Motor neuron (in vitro differentiated cells): ENCODE measurements around the gene CRTC1. TPM values are rescaled to one million over a fixed set of nuclear protein-coding genes. Genes with fewer than 3 reads are reported as not detected.

Experiments
- ATAC-seq, 8 experiments: fragments of 200-7000 bp; cut with Tn5 transposase; replicated peaks in 6 of 8; 2 replicates each; pipeline ENCODE4 v1.8.0; 2021; ENCODE audit warnings: mild to moderate bottlenecking in 8 of 8, moderate library complexity in 8 of 8
- H3K27ac ChIP-seq, 2 donors: fragments of 250-450 bp; sonication (Bioruptor Pico); 2 replicates each; pipeline ENCODE4 v1.9.0; 2021; ENCODE audit warnings: antibody characterized with exemption in 2 of 2, mild to moderate bottlenecking in 2 of 2, moderate library complexity in 1 of 2
- H3K4me1 ChIP-seq, 2 donors: fragments of 250-450 bp; sonication (Bioruptor Pico); replicated peaks in 1 of 2; 2 replicates each; pipeline ENCODE4 v1.6.1; 2021; ENCODE audit warnings: antibody characterized with exemption in 2 of 2, mild to moderate bottlenecking in 2 of 2, moderate library complexity in 1 of 2
- H3K4me3 ChIP-seq, 5 donors: fragments of 250-450 bp; sonication (Bioruptor Pico); 2 replicates each; pipeline ENCODE4 v1.9.0; 2021; ENCODE audit warnings: antibody characterized with exemption in 5 of 5, mild to moderate bottlenecking in 5 of 5, moderate library complexity in 4 of 5
- WGBS, 10 experiments: fragments of 450-650 bp; shearing (Covaris generic); methylation state at CpG; one replicate each; pipeline ENCODE4 v1.0.0; 2022; 5-methylcytosine and 5-hydroxymethylcytosine counted together
- in situ Hi-C, 9 experiments: fragments of 400-800 bp; cut with MboI; loops; one replicate each; pipeline ENCODE4 v1.15.0; 2021; ENCODE audit warnings: low sequenced_read_pairs in 9 of 9, low pct_unique_long_range_greater_than_20kb in 2 of 9; ENCODE audit not compliant: unreplicated experiment in 9 of 9
- total RNA-seq, 8 experiments: library from RNA; unstranded; fragments of 300-600 nt; gene quantifications; 2 replicates each; pipeline versions ENCODE4 v1.2.3 to v1.2.4, GENCODE V29; 2022

The CRTC1 gene
- total RNA-seq, 8 experiments from 2014 or later: 2.0 to 8.8 (median 8.0) TPM

GRCh38 chr19:18789422-18789869 is 106.0 kb downstream of the CRTC1 start:
- in situ Hi-C loops: no loop called here
- no peak overlapping the region for H3K4me3 ChIP-seq
- peaks cover 3 to 18% of the 10 kb centered on the region in 2 donors for H3K4me1 ChIP-seq
- no peak for ATAC-seq
- no CpG with 5 or more reads among the region's 38 CpGs for WGBS, 10 experiments
- H3K27ac ChIP-seq: no peak overlapping the region

- Histone ChIP-seq H3K4me3 (no peak overlapping the region), H3K27ac (no peak overlapping the region), H3K4me1 (peaks cover 3 to 13% of the 10 kb centered on the region in 2 donors)
- ATAC-seq: peak in 6 of 8 experiments; percentile 5 to 44 (median 14)
- in situ Hi-C loops: no loop called here
- 0 to 4% (median 2%) methylated on average over 2 to 10 of the region's 65 CpGs; no CpG with 5 or more reads in 5 of the 10 experiments for WGBS, 10 experiments
These were observed 106.5 kb downstream of the CRTC1 start for GRCh38 chr19:18789883-18790565.

GRCh38 chr19:18790566-18791314 is 107.3 kb downstream of the CRTC1 start, which contains the start of gene COMP:
Gene COMP, minus strand, starts transcription at chr19:18791305. Its CDS starts 36 bp downstream, at chr19:18791269.
- Histone ChIP-seq H3K27ac (no peak within 1 kb of the TSS), H3K4me1 (peaks cover 0 to 12% of the 10 kb centered on the region in 2 donors), H3K4me3 (no peak within 1 kb of the TSS)
- in situ Hi-C loops: no loop called here
- 0 to 10% (median 0%) methylated on average over 1 to 12 of the region's 61 CpGs; no CpG with 5 or more reads in 3 of the 10 experiments for WGBS, 10 experiments
- peak in 1 of 8 experiments; percentile 13 for ATAC-seq

GRCh38 chr19:18791315-18791678 is 107.8 kb downstream of the CRTC1 start:
- no peak overlapping the region for H3K27ac ChIP-seq
- WGBS, 10 experiments: 5 to 12% methylated on average over 4 to 8 of the region's 21 CpGs; no CpG with 5 or more reads in 8 of the 10 experiments
- in situ Hi-C loops: no loop called here
- H3K4me3 ChIP-seq: no peak overlapping the region
- H3K4me1 ChIP-seq: peaks cover 0 to 9% of the 10 kb centered on the region in 2 donors
- ATAC-seq: peak in 1 of 8 experiments; percentile 9

GRCh38 chr19:18792661-18793060 is 109.2 kb downstream of the CRTC1 start:
- in situ Hi-C loops: no loop called here
- Histone ChIP-seq H3K4me3 (no peak overlapping the region), H3K27ac (no peak overlapping the region), H3K4me1 (peaks cover 0 to 9% of the 10 kb centered on the region in 2 donors)
- 29 to 71% (median 40%) methylated on average over 1 to 3 of the region's 3 CpGs; no CpG with 5 or more reads in 3 of the 10 experiments for WGBS, 10 experiments
- no peak for ATAC-seq

- Histone ChIP-seq H3K27ac (no peak overlapping the region), H3K4me1 (peaks cover 0 to 9% of the 10 kb centered on the region in 2 donors), H3K4me3 (no peak overlapping the region)
- in situ Hi-C loops: no loop called here
- WGBS, 10 experiments: 38 to 84% (median 65%) methylated on average over 1 to 6 of the region's 13 CpGs; no CpG with 5 or more reads in 3 of the 10 experiments
- no peak for ATAC-seq
These were observed 109.9 kb downstream of the CRTC1 start for GRCh38 chr19:18793144-18794028.

- WGBS, 10 experiments: 43 to 80% (median 61%) methylated on average over 1 to 5 of the region's 5 CpGs; no CpG with 5 or more reads in 4 of the 10 experiments
- peaks cover 0 to 9% of the 10 kb centered on the region in 2 donors for H3K4me1 ChIP-seq
- H3K27ac ChIP-seq: no peak overlapping the region
- in situ Hi-C loops: no loop called here
- ATAC-seq: no peak
- H3K4me3 ChIP-seq: no peak overlapping the region
These were observed 110.5 kb downstream of the CRTC1 start for GRCh38 chr19:18794029-18794313.

GRCh38 chr19:18794692-18795091 is 111.2 kb downstream of the CRTC1 start:
- in situ Hi-C loops: no loop called here
- ATAC-seq: no peak
- Histone ChIP-seq H3K27ac (no peak overlapping the region), H3K4me1 (peaks cover 0 to 9% of the 10 kb centered on the region in 2 donors), H3K4me3 (no peak overlapping the region)
- WGBS, 10 experiments: 50 to 100% (median 84%) methylated on average over 1 to 6 of the region's 6 CpGs; no CpG with 5 or more reads in 1 of the 10 experiments

GRCh38 chr19:18795540-18795939 is 112.1 kb downstream of the CRTC1 start:
- 60% methylated on average over 3 of the region's 21 CpGs; no CpG with 5 or more reads in 9 of the 10 experiments for WGBS, 10 experiments
- H3K27ac ChIP-seq: no peak overlapping the region
- peaks cover 0 to 7% of the 10 kb centered on the region in 2 donors for H3K4me1 ChIP-seq
- in situ Hi-C loops: no loop called here
- peak; percentile 13 to 86 (median 44) for ATAC-seq
- no peak overlapping the region for H3K4me3 ChIP-seq

GRCh38 chr19:18796239-18796638 is 112.8 kb downstream of the CRTC1 start:
- peaks cover 0 to 4% of the 10 kb centered on the region in 2 donors for H3K4me1 ChIP-seq
- H3K27ac ChIP-seq: no peak overlapping the region
- no peak for ATAC-seq
- in situ Hi-C loops: no loop called here
- 25 to 100% (median 71%) methylated on average over 1 to 2 of the region's 2 CpGs; no CpG with 5 or more reads in 1 of the 10 experiments for WGBS, 10 experiments
- no peak overlapping the region for H3K4me3 ChIP-seq

- Histone ChIP-seq H3K27ac (no peak overlapping the region), H3K4me1 (peaks cover 0 to 4% of the 10 kb centered on the region in 2 donors), H3K4me3 (no peak overlapping the region)
- peak in 1 of 8 experiments; percentile 11 for ATAC-seq
- in situ Hi-C loops: no loop called here
- 0 to 100% (median 40%) methylated on average over 1 to 7 of the region's 22 CpGs; no CpG with 5 or more reads in 3 of the 10 experiments for WGBS, 10 experiments
These were observed 115.2 kb downstream of the CRTC1 start for GRCh38 chr19:18798384-18799352.
